Muscle layer of duodenum (tissue), 2 donors: ENCODE data around the gene SMG9.

Experiments used
- H3K27ac ChIP-seq: one replicate; pipeline ENCODE4 v1.7.0; 2013; ENCODE audit warnings: mild to moderate bottlenecking, low read length
- H3K27me3 ChIP-seq: one replicate; pipeline ENCODE4 v1.7.0; 2013; ENCODE audit warnings: low read depth, mild to moderate bottlenecking, control low read depth, low read length
- H3K36me3 ChIP-seq, 2 donors: one replicate each; pipeline ENCODE4 v1.7.0; 2013; ENCODE audit warnings: low read length in 2 of 2, control low read depth in 1 of 2, mild to moderate bottlenecking in 1 of 2; ENCODE audit not compliant: insufficient read depth in 2 of 2, control insufficient read depth in 1 of 2
- H3K4me1 ChIP-seq, 2 donors: one replicate each; pipeline ENCODE4 v1.7.0; 2013; ENCODE audit warnings: low read length in 2 of 2, mild to moderate bottlenecking in 2 of 2, control low read depth in 1 of 2, moderate library complexity in 1 of 2; ENCODE audit not compliant: insufficient read depth in 2 of 2, control insufficient read depth in 1 of 2
- H3K4me3 ChIP-seq, 2 donors: one replicate each; pipeline ENCODE4 v1.7.0; 2013; ENCODE audit warnings: low read length in 2 of 2, low read depth in 1 of 2, mild to moderate bottlenecking in 1 of 2
- H3K9me3 ChIP-seq, 2 donors: one replicate each; pipeline ENCODE4 v1.7.0; 2013; ENCODE audit warnings: low read length in 2 of 2, control low read depth in 1 of 2, mild to moderate bottlenecking in 1 of 2; ENCODE audit not compliant: control insufficient read depth in 1 of 2
- donor health status: healthy.

The SMG9 gene

DNA sequence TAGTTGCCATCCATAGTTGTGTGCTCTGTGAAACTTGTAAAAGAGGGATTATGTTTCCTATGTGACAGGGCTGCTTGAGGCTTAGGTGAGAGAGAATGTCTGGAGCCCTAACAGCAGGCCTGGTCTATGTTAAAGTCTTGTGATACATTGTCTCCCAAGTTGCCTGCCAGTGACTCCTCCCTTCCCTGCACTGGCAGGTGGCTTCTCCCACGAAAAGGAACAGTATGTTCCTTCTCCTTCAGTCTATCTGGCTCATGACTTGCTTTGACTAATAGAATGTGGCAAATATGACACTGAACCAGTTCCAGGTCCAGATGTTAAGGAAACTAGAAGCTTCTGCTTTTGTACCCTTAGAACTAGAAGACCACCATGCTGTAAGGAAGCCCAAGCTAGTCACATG, 31.9 kb upstream of the SMG9 start:
- Histone ChIP-seq H3K4me3 (no peak overlapping the region), H3K27me3 (no peaks in the 10 kb centered on the region), H3K4me1 (peaks cover 5 to 9% of the 10 kb centered on the region in 2 donors), H3K9me3 (no peaks in the 10 kb centered on the region), H3K36me3 (no peaks in the 10 kb centered on the region), H3K27ac (no peak overlapping the region)

DNA sequence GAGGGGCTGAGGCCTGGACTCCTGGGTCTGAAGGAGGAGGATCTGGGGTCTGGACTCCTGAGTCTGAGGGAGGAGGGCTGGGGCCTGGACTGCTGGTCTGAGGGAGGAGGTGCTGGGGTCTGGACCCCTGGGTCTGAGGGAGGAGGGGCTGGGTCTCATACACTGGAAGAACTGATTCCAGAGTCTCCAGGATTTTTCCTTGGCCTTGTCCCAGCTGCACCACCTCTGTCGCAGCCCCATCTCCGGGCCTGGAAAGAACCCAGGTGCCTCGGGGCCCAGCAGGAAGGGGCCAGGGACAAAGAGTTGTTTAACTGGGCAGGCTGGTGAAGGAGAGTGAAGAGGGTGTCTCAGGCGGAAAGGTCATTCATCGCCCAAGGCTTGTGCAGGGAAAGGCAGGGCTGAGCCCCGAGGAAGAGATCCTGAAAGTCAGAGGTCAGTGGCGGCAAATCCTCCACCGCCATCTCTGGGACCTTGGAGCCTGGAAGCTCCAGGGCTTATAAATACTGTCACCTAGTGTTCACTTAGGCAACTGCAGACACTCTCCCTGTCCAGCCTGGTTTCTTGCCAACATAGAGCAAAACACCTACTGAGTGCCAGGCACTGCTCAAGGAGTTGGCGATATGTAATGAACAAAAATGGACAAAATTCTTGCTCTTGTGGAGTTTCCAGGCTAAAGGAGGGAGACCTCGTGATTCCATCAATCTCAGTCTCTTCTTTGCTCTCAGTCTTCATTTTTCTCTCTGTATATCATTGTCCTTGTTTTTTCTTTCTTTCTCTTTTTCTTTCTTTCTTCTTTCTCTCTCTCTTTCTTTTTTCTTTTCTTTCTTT, 30.4 kb upstream of the SMG9 start:
- Histone ChIP-seq H3K36me3 (no peaks in the 10 kb centered on the region), H3K4me3 (no peak overlapping the region), H3K4me1 (peaks cover 5 to 9% of the 10 kb centered on the region in 2 donors), H3K9me3 (no peaks in the 10 kb centered on the region), H3K27me3 (no peaks in the 10 kb centered on the region), H3K27ac (no peak overlapping the region)

DNA sequence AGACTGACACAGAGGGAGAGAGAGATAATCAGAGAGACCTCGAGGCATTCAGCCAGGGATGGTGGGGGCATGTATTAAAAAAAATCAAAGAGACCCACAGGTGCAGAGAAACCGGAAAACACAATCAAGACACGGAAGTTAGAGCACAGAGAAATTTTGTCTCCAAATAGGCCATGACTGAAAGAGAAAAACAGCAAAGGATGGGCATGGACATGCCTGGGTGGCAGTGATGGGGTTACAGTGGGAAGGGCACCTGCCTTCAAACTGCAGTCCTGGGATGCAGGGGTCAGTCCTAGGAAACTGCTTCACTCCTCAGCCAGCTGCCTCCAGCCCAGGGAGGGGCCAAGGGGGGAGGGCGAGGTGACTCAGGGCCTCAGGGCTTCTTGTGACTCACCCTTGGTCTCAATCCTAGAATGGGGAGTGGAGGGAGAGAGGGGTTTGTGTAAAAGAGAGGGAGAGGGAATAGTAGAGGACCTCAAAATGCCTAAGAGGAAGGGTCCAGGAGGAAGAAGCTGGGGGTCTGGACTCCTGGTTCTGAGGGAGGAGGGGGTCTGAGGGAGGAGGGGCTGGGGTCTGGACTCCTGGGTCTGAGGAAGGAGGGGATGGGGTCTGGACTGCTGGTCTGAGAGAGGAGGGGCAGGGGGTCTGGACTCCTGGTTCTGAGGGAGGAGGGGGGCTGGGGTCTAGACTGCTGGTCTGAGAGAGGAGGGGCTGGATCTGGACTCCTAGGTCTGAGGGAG, 29.6 kb upstream of the SMG9 start:
- Histone ChIP-seq H3K27me3 (no peaks in the 10 kb centered on the region), H3K4me1 (peaks cover 5 to 9% of the 10 kb centered on the region in 2 donors), H3K9me3 (no peaks in the 10 kb centered on the region), H3K27ac (peak overlapping the region; percentile 16), H3K4me3 (no peak overlapping the region), H3K36me3 (no peaks in the 10 kb centered on the region)

DNA sequence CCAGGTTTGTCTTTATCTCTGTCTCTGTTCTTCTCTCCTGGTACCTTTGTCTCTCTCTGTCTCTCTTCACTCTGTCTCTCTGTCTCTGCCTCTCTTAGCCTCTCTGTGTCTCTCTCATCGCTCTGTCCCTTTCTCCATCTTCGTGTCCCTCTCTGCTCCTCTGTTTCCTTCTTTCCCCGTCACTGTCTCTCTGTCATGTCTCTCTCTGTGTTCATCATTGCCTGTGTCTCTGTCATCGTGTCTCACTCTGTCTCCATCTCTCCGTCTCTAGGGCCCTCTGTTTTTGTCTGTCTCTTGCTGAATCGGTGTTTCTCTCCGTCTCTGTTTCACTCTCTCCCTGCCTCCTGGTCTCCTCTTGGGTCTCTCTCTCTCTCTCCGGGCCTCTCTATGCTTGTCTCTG, 28.9 kb upstream of the SMG9 start:
- Histone ChIP-seq H3K27me3 (no peaks in the 10 kb centered on the region), H3K4me1 (peaks cover 5 to 16% of the 10 kb centered on the region in 2 donors), H3K4me3 (no peak overlapping the region), H3K27ac (peak overlapping the region; percentile 16), H3K36me3 (no peaks in the 10 kb centered on the region), H3K9me3 (no peaks in the 10 kb centered on the region)

DNA sequence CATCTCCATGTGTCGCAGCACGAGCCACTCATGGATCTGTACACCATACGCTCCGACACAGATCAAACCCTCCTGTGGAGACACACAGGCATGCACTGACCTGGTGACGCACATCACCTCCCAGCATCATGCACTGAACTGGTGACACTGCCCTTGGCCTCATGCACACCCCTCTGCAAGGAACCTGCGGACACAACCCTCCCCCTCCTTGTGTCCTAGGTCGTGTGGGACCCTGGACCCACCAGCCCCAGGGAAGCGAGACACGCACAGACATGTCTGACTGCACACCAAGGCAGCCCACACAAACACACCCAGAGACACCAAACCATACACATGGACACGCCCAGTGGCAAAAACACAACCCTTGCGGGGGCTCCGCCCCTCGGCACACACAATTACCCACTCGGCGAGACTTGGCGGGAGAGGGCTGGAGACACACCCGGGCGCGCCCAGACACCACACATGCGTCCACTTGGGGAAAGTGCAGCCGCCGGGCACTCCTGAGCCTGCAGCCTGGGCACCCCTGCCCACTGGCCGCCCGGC, 28.0 kb upstream of the SMG9 start:
- Histone ChIP-seq H3K27ac (no peak overlapping the region), H3K27me3 (no peaks in the 10 kb centered on the region), H3K4me3 (no peak overlapping the region), H3K4me1 (peaks cover 5 to 19% of the 10 kb centered on the region in 2 donors), H3K9me3 (no peaks in the 10 kb centered on the region), H3K36me3 (no peaks in the 10 kb centered on the region)

DNA sequence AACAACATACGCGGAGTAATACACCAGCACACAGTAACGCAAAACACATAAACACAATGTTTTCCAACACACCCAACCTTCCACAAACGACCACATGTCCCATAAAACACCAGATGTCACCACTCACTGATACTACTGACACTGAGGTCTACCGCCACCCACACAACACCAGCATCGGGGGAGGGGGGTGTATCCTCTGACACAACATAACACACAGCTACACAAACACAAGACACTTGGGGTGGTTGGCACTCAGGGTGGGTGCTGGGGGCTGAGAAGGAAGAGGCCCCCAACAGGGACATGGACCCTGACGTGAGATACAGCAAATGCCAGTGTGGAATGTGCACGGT, 27.5 kb upstream of the SMG9 start:
- Histone ChIP-seq H3K36me3 (no peaks in the 10 kb centered on the region), H3K4me3 (no peak overlapping the region), H3K27me3 (no peaks in the 10 kb centered on the region), H3K4me1 (peaks cover 5 to 24% of the 10 kb centered on the region in 2 donors), H3K27ac (no peak overlapping the region), H3K9me3 (no peaks in the 10 kb centered on the region)

DNA sequence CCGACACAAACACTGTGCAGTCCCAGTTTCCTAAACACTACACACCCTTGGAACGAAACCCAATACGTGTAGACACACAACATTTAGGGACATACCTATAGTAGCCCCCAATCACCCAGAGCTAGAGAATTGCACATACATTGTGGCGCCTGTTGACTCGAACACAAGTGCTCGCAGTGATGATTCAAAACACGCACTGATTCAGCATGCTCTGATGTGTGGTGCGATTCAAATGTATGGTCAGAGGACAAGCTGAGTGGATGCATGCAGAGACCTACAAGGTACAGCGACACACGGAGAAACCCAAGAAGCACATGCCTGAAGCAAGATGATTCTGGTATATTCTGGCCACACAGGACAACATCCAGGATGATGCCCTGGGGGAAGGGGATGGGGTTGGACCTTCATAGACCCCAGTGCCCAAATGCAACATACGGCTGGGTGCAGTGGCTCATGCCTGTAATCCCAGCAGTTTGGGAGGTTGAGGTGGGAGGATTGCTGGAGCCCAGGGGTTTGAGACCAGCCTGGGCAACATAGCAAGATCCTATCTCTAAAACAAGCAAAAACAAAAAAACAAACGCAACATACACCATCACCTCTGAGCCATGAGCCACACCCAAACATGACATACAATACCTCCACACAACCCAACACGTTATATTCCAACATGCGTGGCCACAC, 27.0 kb upstream of the SMG9 start:
- H3K27ac ChIP-seq = no peak overlapping the region
- no peaks in the 10 kb centered on the region for H3K9me3 ChIP-seq
- H3K36me3 ChIP-seq = no peaks in the 10 kb centered on the region
- H3K4me3 ChIP-seq = no peak overlapping the region
- no peaks in the 10 kb centered on the region for H3K27me3 ChIP-seq
- H3K4me1 ChIP-seq = peaks cover 5 to 26% of the 10 kb centered on the region in 2 donors

DNA sequence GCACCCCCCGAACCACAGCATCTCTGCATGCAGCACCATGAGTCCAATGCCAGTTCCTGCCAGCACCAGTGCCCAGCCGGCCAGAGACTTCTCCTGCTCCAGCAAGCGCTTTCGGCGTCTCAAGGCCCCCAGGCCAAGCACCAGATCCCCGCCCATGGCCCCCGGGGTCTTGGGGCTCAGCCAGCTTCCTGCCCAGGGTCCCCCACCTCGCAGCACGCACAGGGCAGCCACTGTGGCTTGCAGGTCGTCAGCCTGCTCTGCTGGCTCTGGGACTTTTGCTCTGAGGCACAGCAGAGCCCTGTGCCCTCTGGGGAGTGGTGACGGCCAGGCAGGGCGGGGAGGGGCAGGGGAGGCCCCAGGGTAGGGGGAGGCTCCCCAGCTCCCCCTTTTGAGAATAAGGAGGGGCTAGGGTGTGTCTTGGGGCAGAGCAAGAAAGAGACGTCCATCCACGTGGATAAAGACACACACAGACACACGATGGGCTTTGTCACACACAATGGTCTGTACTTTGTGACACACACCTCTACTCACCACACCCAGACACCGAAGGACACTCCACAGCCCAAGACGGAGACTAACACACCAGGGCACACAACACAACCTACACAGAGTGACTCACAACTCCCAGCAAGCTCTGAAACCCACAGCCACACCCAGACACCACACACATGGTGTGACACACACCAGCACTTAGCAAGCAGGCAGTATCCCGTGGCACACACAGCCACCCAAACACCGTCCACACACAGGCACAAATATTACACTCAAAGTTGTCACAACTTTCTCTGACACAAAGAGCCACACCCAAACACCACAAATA, 26.2 kb upstream of the SMG9 start, which contains the start of gene KCNN4:
TSS of gene KCNN4 (minus strand) at position 268 of the 820 bp plus-strand sequence. CDS start at position 156, 112 bp downstream.
- H3K36me3 ChIP-seq = no peaks in the 10 kb centered on the region
- H3K4me3 ChIP-seq = peak within 1 kb of the TSS in 1 of 2 donors; percentile 26
- no peaks in the 10 kb centered on the region for H3K9me3 ChIP-seq
- H3K27me3 ChIP-seq = no peaks in the 10 kb centered on the region
- peaks cover 5 to 26% of the 10 kb centered on the region in 2 donors for H3K4me1 ChIP-seq
- H3K27ac ChIP-seq = peak within 1 kb of the TSS; percentile 53

DNA sequence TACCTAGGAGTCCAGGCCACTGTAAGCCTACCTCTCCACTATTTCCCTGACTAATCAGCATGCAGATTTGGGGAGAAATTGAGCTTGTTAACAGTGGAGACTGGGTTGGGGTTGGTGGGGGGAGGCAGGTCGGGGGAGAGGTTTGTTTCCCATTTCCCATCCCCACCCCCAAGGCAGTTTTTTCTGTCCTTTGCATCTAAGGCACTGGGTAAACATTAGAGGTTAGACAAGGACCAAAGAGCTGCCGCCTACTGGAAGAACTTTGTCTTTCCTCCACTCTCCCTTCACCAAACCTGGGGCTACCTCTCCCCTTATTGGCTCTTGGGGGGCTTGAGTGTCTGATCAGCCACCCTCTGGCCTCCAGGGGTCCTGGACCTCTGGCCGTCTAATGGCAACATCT, 25.1 kb upstream of the SMG9 start:
- H3K27ac ChIP-seq = peak overlapping the region; percentile 53
- peaks cover 6 to 29% of the 10 kb centered on the region in 2 donors for H3K4me1 ChIP-seq

DNA sequence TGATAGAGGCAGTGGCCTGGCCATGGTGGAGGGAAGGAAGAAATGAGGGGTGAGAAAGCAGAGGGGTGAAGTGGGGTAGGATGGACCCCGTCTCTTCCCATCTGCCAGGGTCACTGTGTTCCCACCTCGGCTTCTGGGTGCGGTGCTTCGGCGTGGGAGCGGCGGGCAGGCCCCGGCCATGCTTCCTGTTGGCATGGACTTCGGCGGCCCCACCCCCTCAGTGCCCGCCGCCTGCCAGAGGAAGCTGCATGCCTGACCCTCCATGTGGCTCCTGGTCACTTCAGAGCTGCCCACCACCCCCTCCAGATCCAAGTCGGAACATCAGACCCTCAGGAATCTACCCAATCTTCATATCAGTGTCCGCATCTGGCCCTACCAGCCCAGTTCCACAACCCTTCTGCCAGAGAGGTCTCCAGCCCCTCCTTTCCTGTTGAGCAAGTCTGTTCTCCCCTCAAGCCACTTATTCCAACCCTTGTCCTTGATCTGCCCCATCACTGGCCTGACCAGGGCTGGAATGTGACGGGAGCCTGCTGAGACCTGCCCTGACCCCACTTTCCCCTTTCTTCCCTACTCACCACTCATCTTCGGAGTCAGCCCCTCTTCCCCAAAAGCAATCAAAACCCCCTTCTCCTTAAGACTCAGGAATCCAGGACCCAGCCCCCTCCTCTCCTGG, 24.5 kb upstream of the SMG9 start:
- peaks cover 6 to 29% of the 10 kb centered on the region in 2 donors for H3K4me1 ChIP-seq
- H3K36me3 ChIP-seq = no peaks in the 10 kb centered on the region
- no peaks in the 10 kb centered on the region for H3K9me3 ChIP-seq
- no peaks in the 10 kb centered on the region for H3K27me3 ChIP-seq
- H3K4me3 ChIP-seq = peak overlapping the region in 1 of 2 donors; percentile 26
- H3K27ac ChIP-seq = peak overlapping the region; percentile 53

More for the DNA sequence above, 25.1 kb upstream of the SMG9 start:
- Histone ChIP-seq H3K36me3 (no peaks in the 10 kb centered on the region), H3K4me3 (peak overlapping the region in 1 of 2 donors; percentile 26), H3K9me3 (no peaks in the 10 kb centered on the region), H3K27me3 (no peaks in the 10 kb centered on the region)
